PC-3 (cell line): ENCODE data around the gene AMFR. TPM values are rescaled to one million over a fixed set of nuclear protein-coding genes. Genes with fewer than 3 reads are reported as not detected.

Experiments
- ATAC-seq: fragments of 200-7000 bp; cut with Tn5 transposase; 2 replicates; pipeline ENCODE4 v1.9.1; 2020; ENCODE audit warnings: mild to moderate bottlenecking, moderate library complexity
- BruUV-seq: library from RNA; stranded (reverse); fragments of 400-500 nt; replicated peaks from 2 replicates; lab custom pipeline; 2021; lab: Mats Ljungman, UMichigan
- CTCF ChIA-PET: fragments of 300-600 bp; sonication (Branson Sonifier 250); formaldehyde crosslinking; loops from one replicate; lab custom pipeline; 2022; ENCODE audit warnings: antibody characterized with exemption; lab: Charles Lee
- POLR2A ChIA-PET: fragments of 300-600 bp; sonication (Branson Sonifier 250); formaldehyde crosslinking; loops from one replicate; lab custom pipeline; 2022; ENCODE audit warnings: antibody characterized with exemption; ENCODE audit not compliant: unreplicated experiment; lab: Charles Lee
- DNase-seq: peaks from one replicate; pipeline ENCODE4 v3.0.0-alpha.2; 2015
- H2AFZ ChIP-seq: fragments of 300-600 bp; sonication (generic); 2 replicates; pipeline ENCODE4 v1.6.0; 2016; ENCODE audit warnings: antibody characterized with exemption, low read length
- H3F3A ChIP-seq: fragments of 300-600 bp; sonication (generic); one replicate; pipeline ENCODE4 v1.6.0; 2017; ENCODE audit warnings: antibody characterized with exemption, low read length, control low read depth, mild to moderate bottlenecking; ENCODE audit not compliant: unreplicated experiment
- H3K27ac ChIP-seq: fragments of 300-600 bp; sonication (generic); 2 replicates; pipeline ENCODE4 v1.5.1; 2016; ENCODE audit warnings: mild to moderate bottlenecking, low read length
- H3K27me3 ChIP-seq: fragments of 300-600 bp; sonication (generic); 2 replicates; pipeline ENCODE4 v1.6.1; 2016; ENCODE audit warnings: low read length, mixed read lengths
- H3K36me3 ChIP-seq: fragments of 300-600 bp; sonication (generic); 2 replicates; pipeline ENCODE4 v1.6.1; 2016; ENCODE audit warnings: low read depth, mixed run types, low read length, mixed read lengths
- H3K4me1 ChIP-seq: fragments of 300-600 bp; sonication (generic); 2 replicates; pipeline ENCODE4 v1.5.1; 2016; ENCODE audit warnings: low read length; ENCODE audit not compliant: insufficient read depth
- H3K4me2 ChIP-seq: fragments of 300-600 bp; sonication (generic); 2 replicates; pipeline ENCODE4 v1.6.0; 2016; ENCODE audit warnings: low read length
- H3K4me3 ChIP-seq: fragments of 300-600 bp; sonication (generic); 2 replicates; pipeline ENCODE4 v1.5.1; 2016; ENCODE audit warnings: mild to moderate bottlenecking, low read length, mixed read lengths
- H3K79me2 ChIP-seq: fragments of 300-600 bp; sonication (generic); 2 replicates; pipeline ENCODE4 v1.6.1; 2017; ENCODE audit warnings: low read length, mixed read lengths
- H3K9ac ChIP-seq: fragments of 300-600 bp; sonication (generic); 2 replicates; pipeline ENCODE4 v1.6.0; 2016; ENCODE audit warnings: mild to moderate bottlenecking, low read length
- H3K9me2 ChIP-seq: fragments of 300-600 bp; sonication (generic); replicated peaks from 2 replicates; pipeline ENCODE4 v1.6.1; 2016; ENCODE audit warnings: mixed run types, low read length, mixed read lengths
- H3K9me3 ChIP-seq: fragments of 300-600 bp; sonication (generic); 2 replicates; pipeline ENCODE4 v1.6.1; 2016; ENCODE audit warnings: low read length, mixed read lengths
- H4K20me1 ChIP-seq: fragments of 300-600 bp; sonication (generic); 2 replicates; pipeline ENCODE4 v1.6.1; 2016; ENCODE audit warnings: low read length, mixed read lengths
- CTCF ChIP-seq: fragments of 300-600 bp; sonication (generic); conservative IDR thresholded peaks from 2 replicates; pipeline ENCODE4 v1.5.1; 2017; ENCODE audit warnings: antibody characterized with exemption, low read depth, mild to moderate bottlenecking, low read length
- EZH2 ChIP-seq: fragments of 300-600 bp; sonication (generic); IDR thresholded peaks from one replicate; pipeline ENCODE4 v1.6.1; 2017; ENCODE audit warnings: antibody characterized with exemption, mild to moderate bottlenecking, low read length; ENCODE audit not compliant: unreplicated experiment
- EZH2phosphoT487 ChIP-seq: fragments of 300-600 bp; sonication (generic); IDR thresholded peaks from 2 replicates; pipeline ENCODE4 v1.6.1; 2018; ENCODE audit warnings: mild to moderate bottlenecking, antibody characterized with exemption, low read length, borderline replicate concordance
- intact Hi-C: fragments of 100-400 bp; cut with micrococcal nuclease; formaldehyde crosslinking; loops from 2 replicates; pipeline ENCODE4 v1.9.0; 2023
- total RNA-seq: library from RNA; depleted of rRNA; stranded (reverse); fragments of >200 nt; gene quantifications from 2 replicates; pipeline ENCODE4 v1.2.3, GENCODE V29; 2014

The AMFR gene
- total RNA-seq, 1 experiment from 2014 or later: 98.9 TPM

- no TSS peak for BruUV-seq
- Histone ChIP-seq H3K27ac (no peak overlapping the region), H3K27me3 (no peaks in the 10 kb centered on the region), H2AFZ (no peak overlapping the region), H3K4me3 (no peak overlapping the region), H3K9me2 (no peaks in the 10 kb centered on the region), H3K79me2 (no peaks in the 10 kb centered on the region), H3K9me3 (no peaks in the 10 kb centered on the region), H4K20me1 (no peaks in the 10 kb centered on the region), H3K36me3 (no peaks in the 10 kb centered on the region), H3F3A (no peaks in the 10 kb centered on the region), H3K4me1 (peaks cover 34% of the 10 kb centered on the region), H3K4me2 (no peak overlapping the region), H3K9ac (no peak overlapping the region)
- TF ChIP-seq CTCF (no peak), EZH2phosphoT487 (no peak), EZH2 (no peak)
- intact Hi-C loops: no loop called here
- DNase-seq: no peak
- ChIA-PET POLR2A (no interaction called here), CTCF (interaction anchor here (0.7 kb wide), 1 partner anchor 384 kb away, joined by 3 read pairs; no protein-coding TSS in a partner anchor)
- no peak for ATAC-seq
These were observed 98.0 kb downstream of the AMFR start for GRCh38 chr16:56327071-56327928.

- no peaks in the 10 kb centered on the region for H4K20me1 ChIP-seq
- ATAC-seq (no peak), DNase-seq (no peak)
- H3K9me3 ChIP-seq: no peaks in the 10 kb centered on the region
- no peak overlapping the region for H2AFZ ChIP-seq
- no peaks in the 10 kb centered on the region for H3F3A ChIP-seq
- CTCF ChIA-PET: interaction anchor here (0.7 kb wide), 1 partner anchor 179 kb away, joined by 7 read pairs; no protein-coding TSS in a partner anchor
- no peak overlapping the region for H3K27ac ChIP-seq
- H3K36me3 ChIP-seq: no peaks in the 10 kb centered on the region
- H3K9ac ChIP-seq: no peak overlapping the region
- peaks cover 25% of the 10 kb centered on the region for H3K4me1 ChIP-seq
- no peak overlapping the region for H3K4me2 ChIP-seq
- no peak for TF ChIP-seq EZH2
- TF ChIP-seq EZH2phosphoT487: no peak
- no peak for TF ChIP-seq CTCF
- H3K79me2 ChIP-seq: no peaks in the 10 kb centered on the region
- H3K4me3 ChIP-seq: no peak overlapping the region
- no TSS peak for BruUV-seq
- no peaks in the 10 kb centered on the region for H3K27me3 ChIP-seq
- H3K9me2 ChIP-seq: no peaks in the 10 kb centered on the region
- intact Hi-C loops: no loop called here
- POLR2A ChIA-PET: no interaction called here
These were observed 99.4 kb downstream of the AMFR start for GRCh38 chr16:56325956-56326355.

- Histone ChIP-seq H3K79me2 (no peaks in the 10 kb centered on the region), H3K27ac (no peak overlapping the region), H3K4me2 (no peak overlapping the region), H3K9me3 (no peaks in the 10 kb centered on the region), H3K4me1 (peaks cover 11% of the 10 kb centered on the region), H3F3A (no peaks in the 10 kb centered on the region), H4K20me1 (no peaks in the 10 kb centered on the region), H3K9ac (no peak overlapping the region), H3K27me3 (no peaks in the 10 kb centered on the region), H3K9me2 (no peaks in the 10 kb centered on the region), H2AFZ (no peak overlapping the region), H3K4me3 (no peak overlapping the region), H3K36me3 (no peaks in the 10 kb centered on the region)
- ChIA-PET CTCF (no interaction called here), POLR2A (no interaction called here)
- TF ChIP-seq EZH2: no peak
- no peak for TF ChIP-seq EZH2phosphoT487
- no peak for TF ChIP-seq CTCF
- intact Hi-C loops: no loop called here
- DNase-seq (peak; percentile 56), ATAC-seq (peak; percentile 73)
- BruUV-seq: no TSS peak
These were observed 100.9 kb downstream of the AMFR start for GRCh38 chr16:56324406-56324805.
